NCI-H524 (cell line): ENCODE data around the gene NDST4.

Experiments
- DNase-seq, 2 experiments: peaks; one replicate each; lab custom pipeline; 2025; lab: John Stamatoyannopoulos, UW

NDST4 gene

DNA sequence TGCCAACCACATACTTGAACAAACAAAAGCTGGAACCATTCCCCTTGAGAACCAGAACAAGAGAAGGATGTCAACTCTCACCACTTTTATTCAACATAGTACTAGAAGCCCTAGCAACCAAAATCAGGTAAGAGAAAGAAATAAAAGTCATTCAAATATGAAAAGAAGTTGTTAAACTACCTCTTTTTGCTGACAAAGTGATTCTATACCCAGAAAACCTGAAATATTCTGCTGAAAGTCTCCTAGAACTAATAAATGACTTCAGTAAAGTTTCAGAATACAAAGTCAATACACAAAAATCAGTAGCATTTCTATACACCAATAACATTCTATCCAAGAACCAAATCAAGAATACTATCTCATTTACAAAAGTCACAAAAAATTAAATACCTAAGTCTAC is 327.9 kb downstream of the NDST4 start:
- DNase-seq: no peak

DNA sequence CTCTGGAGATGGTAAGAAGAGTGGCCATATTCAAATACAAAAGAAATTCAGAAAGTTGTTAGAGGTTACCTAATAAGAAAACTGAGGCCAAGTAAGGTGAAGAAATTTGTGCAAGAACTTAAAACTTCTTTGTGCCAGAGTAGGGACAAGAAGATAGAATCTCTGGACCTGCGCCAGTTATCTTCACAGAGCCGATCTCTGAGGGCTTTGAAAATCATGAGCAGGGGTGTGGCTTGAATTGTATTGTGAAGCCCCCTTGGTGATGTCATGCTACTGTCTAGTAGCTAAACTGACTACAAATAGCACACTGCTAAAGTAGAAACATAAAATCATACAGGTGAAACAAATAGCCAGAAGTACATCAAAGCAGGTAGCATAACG is 330.2 kb downstream of the NDST4 start:
- no peak for DNase-seq

DNA sequence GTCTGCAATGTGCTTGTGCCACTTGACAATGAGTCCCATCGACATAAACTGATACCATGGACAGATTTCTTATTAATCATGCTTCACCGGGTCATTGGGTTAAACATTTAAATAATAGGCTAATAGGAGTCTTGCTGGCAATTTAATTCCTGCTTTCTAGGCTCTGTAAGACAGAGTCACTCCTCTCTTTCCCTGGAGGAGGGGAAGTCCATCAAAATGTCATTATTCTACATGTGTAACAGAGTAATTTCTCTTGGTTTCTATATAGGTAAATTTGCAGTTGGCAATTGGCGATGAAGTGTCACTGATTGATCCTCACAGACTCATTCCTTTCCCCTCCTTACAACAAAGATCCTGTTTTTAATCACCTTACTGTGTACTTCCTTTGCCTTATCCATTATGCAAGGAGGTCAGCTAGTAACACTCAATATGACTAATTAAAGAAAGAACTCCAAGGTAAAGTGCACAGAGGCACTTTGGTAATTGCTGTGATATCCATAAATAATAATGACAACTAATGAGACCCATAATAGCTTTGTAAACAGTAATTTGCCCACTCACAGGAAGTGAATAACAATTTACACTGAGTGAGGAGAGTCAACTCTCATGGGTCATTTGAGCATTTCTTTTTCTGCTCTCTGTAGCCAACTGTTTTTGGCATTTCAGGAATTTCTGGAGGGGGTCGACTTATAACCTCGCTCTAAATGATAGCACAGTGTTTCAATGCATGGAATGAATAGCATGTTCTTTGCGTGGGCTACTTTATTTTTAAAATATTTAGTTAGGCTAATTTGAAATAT is 330.8 kb downstream of the NDST4 start:
- no peak for DNase-seq

DNA sequence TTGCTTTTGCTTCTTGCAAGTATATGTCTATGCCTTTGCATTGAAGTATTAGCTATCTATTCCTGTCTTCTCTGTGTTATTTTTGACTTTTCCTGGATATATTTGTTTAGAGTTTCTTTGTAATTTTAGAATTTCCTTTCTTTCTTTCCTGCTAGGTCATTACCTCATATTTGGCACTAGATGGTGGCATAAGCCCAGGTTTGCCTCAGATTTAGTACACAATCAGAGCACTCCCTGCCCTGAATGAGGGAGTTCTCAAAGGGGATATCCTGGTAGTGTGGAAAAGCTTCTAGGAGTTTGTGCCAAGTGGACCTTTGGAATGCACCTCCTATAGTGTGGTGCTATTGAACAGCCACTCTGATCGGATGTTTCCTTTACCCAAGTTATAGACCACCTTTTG is 333.2 kb downstream of the NDST4 start:
- DNase-seq: peak; percentile 27 to 45
